BLaER1 (cell line): ENCODE results near the gene GATA2.

Source experiments
- H3K27ac ChIP-seq: shearing (Covaris generic); formaldehyde crosslinking; 2 replicates; pipeline ENCODE4 v1.8.1; 2022
- H3K27me3 ChIP-seq: shearing (Covaris generic); formaldehyde crosslinking; 2 replicates; pipeline ENCODE4 v1.8.1; 2022
- H3K36me3 ChIP-seq: shearing (Covaris generic); formaldehyde crosslinking; 2 replicates; pipeline ENCODE4 v1.8.1; 2022
- H3K4me1 ChIP-seq: shearing (Covaris generic); formaldehyde crosslinking; 2 replicates; pipeline ENCODE4 v1.8.1; 2022
- H3K4me2 ChIP-seq: shearing (Covaris generic); formaldehyde crosslinking; 2 replicates; pipeline ENCODE4 v1.8.1; 2022
- H3K4me3 ChIP-seq: shearing (Covaris generic); formaldehyde crosslinking; 2 replicates; pipeline ENCODE4 v1.8.1; 2022
- H3K9ac ChIP-seq: shearing (Covaris generic); formaldehyde crosslinking; 2 replicates; pipeline ENCODE4 v1.8.1; 2022
- H3K9me3 ChIP-seq: shearing (Covaris generic); formaldehyde crosslinking; 2 replicates; pipeline ENCODE4 v1.8.1; 2022
- H4K20me1 ChIP-seq: shearing (Covaris generic); formaldehyde crosslinking; 2 replicates; pipeline ENCODE4 v1.8.1; 2022
- Cebpa-rat ChIP-seq: shearing (Covaris generic); IDR thresholded peaks from 2 replicates; pipeline ENCODE4 v1.8.1; 2022

GATA2 gene

GRCh38 chr3:128432301-128432970 is 60.6 kb downstream of the GATA2 start:
- TF ChIP-seq Cebpa-rat, result no peak
- peaks cover 29% of the 10 kb centered on the region; the same call in 1 of the 2 replicates for H4K20me1 ChIP-seq
- peak overlapping the region; percentile 55 for H3K4me2 ChIP-seq
- peaks cover 57% of the 10 kb centered on the region for H3K27me3 ChIP-seq
- H3K4me3 ChIP-seq, result 0 out of 2 replicates have a peak overlapping the region, but pooled peaks have one; percentile 28
- no peak overlapping the region for H3K9ac ChIP-seq
- no peaks in the 10 kb centered on the region for H3K36me3 ChIP-seq
- H3K4me1 ChIP-seq, result peaks cover 5% of the 10 kb centered on the region; the same call in 1 of the 2 replicates
- H3K9me3 ChIP-seq, result no peaks in the 10 kb centered on the region
- H3K27ac ChIP-seq, result no peak overlapping the region

DNA sequence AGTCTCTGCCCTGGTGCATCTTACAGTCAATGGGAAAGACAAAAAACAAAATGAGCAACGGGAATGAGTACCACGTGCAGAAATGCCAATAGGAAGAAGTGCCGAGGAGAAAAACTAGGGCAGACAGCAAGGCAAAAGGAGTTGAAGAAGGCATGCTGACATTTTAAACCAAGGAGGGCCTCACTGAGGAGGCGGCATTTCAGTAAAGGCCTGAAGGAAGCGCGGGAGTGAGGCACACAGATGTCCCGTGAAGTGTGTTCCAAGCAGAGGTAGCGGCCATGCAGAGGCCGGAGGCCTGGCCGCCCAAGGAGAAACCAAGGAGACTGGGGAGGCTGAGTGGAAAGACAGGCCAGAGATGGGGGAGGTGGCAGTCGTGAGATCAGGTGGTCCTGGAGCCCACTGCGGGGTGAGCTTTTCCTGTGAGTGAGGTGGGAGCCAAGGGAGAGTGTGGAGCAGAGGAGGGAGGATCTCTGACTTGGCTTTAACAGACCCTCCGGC is 61.1 kb downstream of the GATA2 start:
- Histone ChIP-seq H3K4me1 (peaks cover 5% of the 10 kb centered on the region; the same call in 1 of the 2 replicates), H3K27ac (no peak overlapping the region), H3K9me3 (no peaks in the 10 kb centered on the region), H3K27me3 (peaks cover 63% of the 10 kb centered on the region), H3K9ac (no peak overlapping the region), H3K36me3 (no peaks in the 10 kb centered on the region), H3K4me3 (no peak overlapping the region), H3K4me2 (no peak overlapping the region), H4K20me1 (peaks cover 29% of the 10 kb centered on the region; the same call in 1 of the 2 replicates)
- no peak for TF ChIP-seq Cebpa-rat

DNA sequence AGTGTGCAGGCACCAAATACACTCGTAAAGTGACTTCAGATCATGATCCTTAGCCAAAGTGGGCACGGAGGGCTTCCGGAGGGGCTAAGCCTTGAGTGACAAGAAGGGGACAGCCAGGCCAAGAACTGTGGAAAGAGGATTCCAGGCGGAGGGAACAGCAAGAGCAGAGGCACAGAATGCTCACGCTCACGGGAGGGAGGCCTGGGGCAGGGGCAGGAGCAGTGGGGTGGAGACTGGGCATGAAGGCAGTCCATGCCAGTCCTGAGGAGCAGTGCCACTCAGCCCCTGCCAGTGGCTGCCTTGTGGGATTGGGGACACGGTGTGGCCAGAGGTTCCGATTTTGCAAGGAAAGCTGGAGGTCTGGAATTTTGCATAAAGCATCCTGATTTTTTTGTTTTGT is 62.3 kb downstream of the GATA2 start:
- no peaks in the 10 kb centered on the region for H3K36me3 ChIP-seq
- H3K4me3 ChIP-seq, result no peak overlapping the region
- TF ChIP-seq Cebpa-rat, result no peak
- H3K27ac ChIP-seq, result no peak overlapping the region
- H4K20me1 ChIP-seq, result peaks cover 29% of the 10 kb centered on the region; the same call in 1 of the 2 replicates
- no peak overlapping the region for H3K9ac ChIP-seq
- H3K27me3 ChIP-seq, result peaks cover 69% of the 10 kb centered on the region
- H3K4me1 ChIP-seq, result peaks cover 5% of the 10 kb centered on the region; the same call in 1 of the 2 replicates
- no peaks in the 10 kb centered on the region for H3K9me3 ChIP-seq
- no peak overlapping the region for H3K4me2 ChIP-seq

DNA sequence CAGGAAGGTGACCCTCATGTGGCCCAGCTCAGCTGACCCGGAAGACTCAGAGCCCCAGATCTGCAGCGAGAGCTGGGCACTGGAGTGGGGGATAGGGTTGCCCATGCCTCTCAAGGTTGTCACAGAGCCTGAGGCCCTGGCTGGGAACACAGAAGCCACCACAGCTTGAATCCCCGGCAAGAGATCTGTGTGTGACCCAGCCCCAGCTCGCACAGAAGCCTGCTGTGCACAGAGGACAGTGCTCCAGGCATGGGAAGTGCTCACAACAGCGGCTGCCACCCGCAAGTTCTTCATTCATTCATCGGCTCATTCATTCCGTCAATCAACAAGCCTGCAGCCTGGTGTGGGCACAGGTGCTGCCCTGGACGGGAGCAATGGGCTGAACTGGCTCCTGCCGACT is 62.7 kb downstream of the GATA2 start:
- Histone ChIP-seq H3K9ac (no peak overlapping the region), H3K27me3 (peaks cover 67% of the 10 kb centered on the region), H3K27ac (no peak overlapping the region), H4K20me1 (peaks cover 29% of the 10 kb centered on the region; the same call in 1 of the 2 replicates), H3K9me3 (no peaks in the 10 kb centered on the region), H3K36me3 (no peaks in the 10 kb centered on the region), H3K4me1 (peaks cover 5% of the 10 kb centered on the region; the same call in 1 of the 2 replicates), H3K4me3 (no peak overlapping the region), H3K4me2 (no peak overlapping the region)
- no peak for TF ChIP-seq Cebpa-rat

DNA sequence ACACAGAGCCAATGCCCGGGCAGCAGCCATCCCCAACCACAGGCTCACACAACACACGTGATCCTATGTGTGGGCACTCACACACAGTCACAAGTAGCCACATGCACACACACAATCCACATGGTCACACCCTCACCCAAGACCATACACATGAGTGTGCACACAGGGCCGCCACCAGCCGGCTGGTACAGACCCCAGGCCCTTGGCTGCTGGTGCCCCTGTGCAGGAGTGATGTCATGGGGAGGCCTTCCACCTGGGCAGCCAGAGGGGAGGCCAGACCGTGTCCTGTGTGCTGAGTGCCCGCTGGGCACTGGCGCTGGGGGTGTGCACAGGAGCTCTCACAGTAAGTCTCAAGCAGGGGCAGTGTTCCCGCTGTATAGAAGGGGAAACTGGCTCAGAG is 63.2 kb downstream of the GATA2 start:
- H3K4me2 ChIP-seq, result no peak overlapping the region
- peaks cover 5% of the 10 kb centered on the region; the same call in 1 of the 2 replicates for H3K4me1 ChIP-seq
- peaks cover 29% of the 10 kb centered on the region; the same call in 1 of the 2 replicates for H4K20me1 ChIP-seq
- H3K9ac ChIP-seq, result no peak overlapping the region
- no peak overlapping the region for H3K4me3 ChIP-seq
- no peaks in the 10 kb centered on the region for H3K36me3 ChIP-seq
- H3K9me3 ChIP-seq, result no peaks in the 10 kb centered on the region
- no peak for TF ChIP-seq Cebpa-rat
- H3K27me3 ChIP-seq, result peaks cover 61% of the 10 kb centered on the region
- H3K27ac ChIP-seq, result no peak overlapping the region
